ENCODE measurements around the gene GLB1L.

The GLB1L gene

DNA sequence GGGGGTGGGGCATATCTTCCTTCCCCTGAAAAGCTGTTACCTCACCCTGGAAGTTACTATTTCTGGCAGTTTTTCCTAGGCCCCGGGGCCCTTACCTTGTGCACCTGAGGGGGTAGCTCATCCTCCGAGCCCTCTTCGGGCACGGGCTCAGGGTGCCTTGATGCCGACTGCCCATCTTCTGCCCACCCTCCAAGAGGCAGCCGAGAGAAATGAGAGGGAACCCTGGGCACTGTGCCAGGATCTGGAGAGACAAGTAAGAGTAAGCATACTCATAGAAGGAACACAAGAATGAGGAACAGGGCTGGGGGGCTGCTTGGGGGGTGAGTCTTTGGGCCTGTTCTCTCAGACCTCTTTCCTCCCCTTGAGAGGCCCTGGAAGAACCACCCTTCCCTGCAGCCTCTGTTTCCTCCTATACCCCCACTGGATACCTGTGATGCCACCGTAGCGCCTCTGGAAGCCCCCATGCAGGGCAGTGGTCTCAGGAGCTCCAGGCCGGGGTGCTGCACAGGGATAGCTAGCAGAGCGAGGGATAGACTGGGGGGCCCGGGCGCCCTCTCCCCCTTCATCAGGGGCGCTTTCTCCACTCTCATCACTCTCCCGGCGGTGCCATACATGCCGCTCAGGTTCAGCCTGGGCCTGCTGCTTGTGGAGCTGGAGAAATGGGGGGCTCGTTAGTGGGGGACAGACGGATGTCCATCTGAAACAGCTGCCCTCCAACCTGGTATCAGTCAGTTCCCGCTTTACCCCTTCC is 24.4 kb downstream of the GLB1L start:
- no peak for FAIRE-seq

- FAIRE-seq = no peak
These were observed 25.3 kb downstream of the GLB1L start for GRCh38 chr2:219219784-219220532.

DNA sequence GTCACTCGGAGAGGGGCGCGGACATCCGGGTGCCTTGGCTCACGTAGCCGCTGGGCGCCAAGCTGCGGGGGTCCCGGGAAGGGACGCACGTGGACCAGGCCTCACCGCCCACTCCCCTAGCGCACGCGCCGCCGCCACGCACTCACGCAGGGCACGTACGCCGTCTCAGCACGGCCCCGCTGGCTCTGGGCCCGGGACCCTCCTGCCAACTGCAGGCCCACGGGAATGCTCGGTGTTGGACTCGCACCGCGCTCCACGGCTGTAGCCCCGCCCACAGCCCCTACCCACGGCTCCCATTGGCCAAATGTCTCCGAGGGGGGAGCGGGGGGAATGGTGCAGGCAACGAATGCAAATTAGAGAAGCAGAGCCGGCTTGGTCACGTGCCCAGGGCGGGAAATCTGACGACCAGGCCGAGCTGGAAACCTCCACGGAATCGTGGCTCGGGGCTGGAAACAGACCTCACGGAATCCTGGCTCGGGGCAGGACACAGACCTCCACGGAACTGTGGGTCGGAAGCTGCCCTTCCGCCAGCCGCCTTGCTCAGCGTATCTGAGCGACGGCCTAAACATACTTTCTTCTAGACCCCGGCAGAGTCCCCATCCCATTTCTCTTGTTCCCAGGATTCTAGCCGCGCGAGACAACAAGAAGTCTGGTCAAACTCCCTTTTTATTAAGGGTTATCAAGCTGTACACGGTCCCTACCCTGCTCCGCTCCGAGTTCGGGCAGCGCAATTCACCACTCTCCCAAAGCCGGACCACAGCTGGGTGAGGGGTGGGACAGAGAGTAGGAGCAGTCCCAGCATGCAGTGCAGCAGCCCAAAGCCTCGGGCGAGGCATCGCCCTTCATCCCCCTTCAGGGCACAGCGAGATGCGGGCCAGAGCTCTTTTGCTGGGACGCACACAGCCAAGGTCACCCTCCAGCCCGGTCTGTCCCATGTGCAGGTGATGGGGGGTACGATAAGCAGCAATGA is 26.2 kb downstream of the GLB1L start, which contains the start of gene ABCB6:
Gene ABCB6 (minus strand): TSS at position 227 of the 970 bp plus-strand sequence. CDS start 285 bp downstream, outside the sequence.
- FAIRE-seq = peak; percentile 51

- no peak for FAIRE-seq
These were observed 27.0 kb downstream of the GLB1L start for GRCh38 chr2:219218217-219218731.

DNA sequence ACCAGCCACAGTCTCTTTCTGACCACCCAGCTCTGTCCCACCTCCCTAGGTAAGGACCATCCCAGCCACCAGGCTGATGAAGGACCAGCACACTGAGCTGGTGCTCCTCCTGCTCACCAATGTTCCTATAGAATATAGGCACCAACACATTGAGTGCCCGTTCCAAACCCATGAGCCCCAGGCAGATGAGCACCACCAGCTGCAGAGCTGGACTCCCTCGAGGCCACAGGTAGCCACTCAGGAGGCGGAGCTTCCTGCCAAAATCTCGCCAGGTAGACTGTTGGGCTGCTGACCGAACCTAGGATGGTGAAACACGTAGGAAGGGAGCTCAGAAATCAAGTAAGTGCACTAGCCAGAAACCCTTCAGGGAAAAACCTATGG is 28.7 kb downstream of the GLB1L start:
- FAIRE-seq = no peak

GRCh38 chr2:219215871-219216534 is 29.2 kb downstream of the GLB1L start:
- no peak for FAIRE-seq

DNA sequence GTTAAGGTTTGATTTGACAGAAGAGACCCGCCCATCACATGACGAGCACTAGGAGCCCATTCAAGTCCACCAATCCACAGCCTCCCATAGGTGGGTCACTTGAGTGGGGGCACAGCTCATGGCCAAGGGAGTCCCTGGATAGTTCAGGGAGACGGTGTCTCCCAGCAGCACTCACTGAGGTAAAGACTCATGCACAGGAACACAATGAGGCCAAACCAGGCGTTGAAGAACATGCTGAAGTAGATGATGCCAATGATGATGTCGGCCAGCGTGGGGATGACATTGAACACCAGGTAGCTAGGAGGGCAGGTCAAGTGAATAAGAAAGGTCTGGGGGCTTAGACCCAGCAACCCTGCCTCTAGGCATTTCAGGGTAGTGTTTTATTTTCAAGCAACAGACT is 30.5 kb downstream of the GLB1L start:
- FAIRE-seq = no peak

- FAIRE-seq = no peak
These were observed 31.1 kb downstream of the GLB1L start for GRCh38 chr2:219214141-219214540.

GRCh38 chr2:219213486-219214071 is 31.7 kb downstream of the GLB1L start:
- FAIRE-seq = no peak

DNA sequence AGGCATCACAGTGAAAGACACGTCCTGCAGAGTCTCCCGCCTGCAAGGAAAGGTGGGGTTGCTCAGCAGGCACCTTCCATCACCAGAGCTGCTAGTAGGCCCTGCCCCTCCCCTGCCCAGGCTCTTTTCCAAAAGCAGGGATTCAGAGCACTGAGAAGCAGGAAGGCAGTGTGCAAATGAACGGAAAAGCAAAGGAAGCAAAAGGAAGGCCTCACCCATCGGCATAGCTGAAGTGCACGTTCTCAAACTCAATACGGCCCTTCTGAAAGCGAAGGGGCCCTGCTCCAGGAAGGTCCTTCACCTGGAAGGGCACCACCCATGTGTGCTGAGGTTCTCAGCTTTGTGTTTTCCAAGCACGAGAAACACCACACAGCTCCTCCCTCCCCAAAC is 32.2 kb downstream of the GLB1L start:
- no peak for FAIRE-seq

- no peak for FAIRE-seq
These were observed 34.3 kb downstream of the GLB1L start for GRCh38 chr2:219210886-219211362.

- FAIRE-seq = no peak
These were observed 34.9 kb downstream of the GLB1L start for GRCh38 chr2:219210196-219210885.

- no peak for FAIRE-seq
These were observed 35.7 kb downstream of the GLB1L start for GRCh38 chr2:219209236-219210195.

DNA sequence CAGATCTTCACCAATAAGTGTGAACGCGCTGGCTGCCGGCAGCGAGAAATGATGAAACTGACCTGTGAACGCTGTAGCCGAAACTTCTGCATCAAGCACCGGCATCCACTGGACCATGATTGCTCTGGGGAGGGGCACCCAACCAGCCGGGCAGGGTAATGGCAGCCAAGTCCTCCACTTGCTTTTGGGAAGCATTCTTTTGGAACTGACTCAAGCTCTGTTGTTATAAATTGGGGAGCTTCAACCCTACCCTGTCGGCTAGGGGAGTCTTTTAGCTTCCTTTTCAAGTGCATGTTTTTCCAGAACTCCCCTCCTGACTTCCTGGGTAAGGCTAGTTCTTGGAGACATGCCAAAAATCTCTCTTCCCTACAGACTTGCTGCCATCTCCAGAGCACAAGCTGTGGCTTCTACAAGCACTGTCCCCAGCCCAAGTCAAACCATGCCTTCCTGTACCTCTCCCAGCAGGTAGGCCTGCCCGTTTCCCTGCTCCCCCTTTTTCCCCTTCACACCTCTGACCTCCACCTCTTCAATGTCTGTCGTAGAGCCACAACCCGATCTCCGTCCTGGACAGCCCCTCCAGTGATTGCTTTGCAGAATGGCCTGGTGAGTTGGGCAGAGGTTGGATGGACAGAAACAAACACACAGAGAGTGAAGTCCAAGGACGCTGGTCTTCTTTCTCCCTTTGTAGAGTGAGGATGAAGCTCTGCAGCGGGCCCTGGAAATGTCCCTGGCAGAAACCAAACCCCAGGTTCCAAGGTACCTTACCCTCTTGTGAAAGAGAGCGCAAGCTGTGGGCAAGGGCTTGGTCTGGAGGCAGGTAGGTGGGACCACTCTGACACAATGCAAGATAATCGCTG is 37.1 kb downstream of the GLB1L start:
- no peak for FAIRE-seq

DNA sequence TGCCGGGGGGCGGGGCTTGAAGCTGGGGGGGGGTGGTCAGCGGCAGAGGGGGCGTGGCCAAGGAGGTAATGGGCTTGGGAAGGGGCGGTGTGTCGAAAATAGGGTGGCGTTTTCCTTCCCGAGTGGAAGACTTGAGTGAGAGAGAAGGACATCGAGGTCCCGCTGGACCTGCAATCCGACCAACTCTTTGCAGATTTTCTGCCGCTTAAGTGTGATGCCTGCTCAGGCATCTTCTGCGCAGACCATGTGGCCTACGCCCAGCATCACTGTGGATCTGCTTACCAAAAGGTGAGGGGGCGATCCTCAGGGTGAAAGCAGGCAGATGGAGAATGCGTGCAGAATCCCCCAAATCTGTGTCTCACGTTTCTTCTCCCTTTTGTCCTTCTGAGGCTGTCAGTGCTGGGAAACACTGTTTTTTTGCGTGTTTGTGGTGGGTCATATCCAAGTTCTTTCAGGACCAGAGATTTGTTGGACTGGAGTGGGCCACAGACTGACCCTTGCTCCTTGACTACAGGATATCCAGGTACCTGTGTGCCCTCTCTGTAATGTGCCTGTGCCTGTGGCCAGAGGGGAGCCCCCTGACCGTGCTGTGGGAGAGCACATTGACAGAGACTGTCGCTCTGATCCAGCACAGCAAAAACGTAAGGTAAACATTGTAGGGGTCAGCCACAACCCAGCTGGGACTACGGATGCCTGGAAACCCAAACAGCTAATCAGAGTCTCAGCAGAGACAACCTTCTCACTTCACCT is 37.9 kb downstream of the GLB1L start:
- FAIRE-seq = no peak

DNA sequence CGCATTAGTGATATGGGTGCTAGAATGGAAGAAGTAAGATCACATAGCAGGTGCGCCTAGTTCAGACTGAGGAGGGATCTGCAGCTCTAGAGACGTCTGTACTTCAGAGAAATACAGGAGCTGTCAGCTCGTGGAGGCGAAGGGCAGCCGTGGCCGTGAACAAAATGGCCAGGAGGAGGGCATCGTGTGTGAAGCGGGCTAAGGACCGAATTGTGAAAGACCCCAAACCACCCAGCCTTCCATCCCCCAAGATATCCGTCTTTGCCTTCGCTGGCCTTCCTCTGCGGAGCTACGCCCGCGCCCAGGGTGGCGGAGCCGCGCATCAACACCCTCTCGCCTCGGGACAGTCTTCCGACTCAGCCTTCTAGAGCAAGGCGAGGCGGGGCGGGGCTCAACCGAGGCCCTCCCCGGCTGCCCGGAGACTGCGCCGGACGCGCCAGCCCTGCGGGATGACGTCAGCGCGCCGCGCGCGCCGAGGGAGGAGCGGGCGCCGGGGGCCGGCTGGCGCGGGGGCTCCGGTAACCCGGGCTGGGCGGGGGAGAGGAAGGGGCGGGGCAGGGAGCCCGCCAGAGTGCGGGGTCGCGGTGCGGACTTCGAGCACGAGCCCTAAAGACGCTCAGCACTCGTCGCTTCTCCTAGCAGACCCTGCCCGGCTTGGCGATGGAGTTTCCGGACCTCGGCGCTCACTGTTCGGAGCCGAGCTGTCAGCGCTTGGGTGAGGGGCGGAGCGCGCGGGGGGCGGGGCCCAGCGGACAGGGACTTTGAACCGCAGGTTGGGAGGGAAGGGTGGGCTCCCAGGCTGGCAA is 38.7 kb downstream of the GLB1L start, which contains the start of gene ZFAND2B:
Gene ZFAND2B (plus strand): TSS at position 455 of the 806 bp plus-strand sequence. CDS start 206 bp downstream, at position 661.
- no peak for FAIRE-seq

GRCh38 chr2:219205981-219206327 is 39.3 kb downstream of the GLB1L start:
- no peak for FAIRE-seq
